IgD-negative memory B cell (primary cell): Measurements from ENCODE around the gene CD1D. TPM values are rescaled to one million over a fixed set of nuclear protein-coding genes. Genes with fewer than 3 reads are reported as not detected.
"Not testable (repeated sequence)": the region's sequence is repeated elsewhere in the genome, so short reads cannot be mapped to it uniquely, and the experiment has no call there.

ENCODE experiments used
- H3K27ac Mint-ChIP-seq, 3 donors: one replicate each; pipeline ENCODE4 v1.8.0; 2020 to 2022; ENCODE audit warnings: mild to moderate bottlenecking in 3 of 3, mixed read lengths in 3 of 3, moderate library complexity in 1 of 3
- H3K27me3 Mint-ChIP-seq: one replicate; pipeline ENCODE4 v1.8.0; 2021; ENCODE audit warnings: mixed read lengths
- H3K36me3 Mint-ChIP-seq: one replicate; pipeline ENCODE4 v1.8.0; 2020; ENCODE audit warnings: mild to moderate bottlenecking, mixed read lengths
- H3K4me1 Mint-ChIP-seq, 3 donors: one replicate each; pipeline ENCODE4 v1.8.0; 2020 to 2022; ENCODE audit warnings: mixed read lengths in 3 of 3, mild to moderate bottlenecking in 1 of 3
- H3K4me3 Mint-ChIP-seq, 4 donors: one replicate each; pipeline ENCODE4 v1.8.0; 2020 to 2022; ENCODE audit warnings: mild to moderate bottlenecking in 4 of 4, mixed read lengths in 4 of 4, moderate library complexity in 3 of 4
- H3K9me3 Mint-ChIP-seq, 3 donors: one replicate each; pipeline ENCODE4 v1.8.0; 2020 to 2021; ENCODE audit warnings: mixed read lengths in 3 of 3, mild to moderate bottlenecking in 1 of 3
- polyA plus RNA-seq: library from polyadenylated mRNA; unstranded; fragments of 300-500 nt; fragmentation: Illumina TruSeq; gene quantifications from one replicate; pipeline ENCODE4 v1.2.3, GENCODE V29; 2021

Gene CD1D
- polyA plus RNA-seq, 1 donor from 2014 or later, result 20.5 TPM

GRCh38 chr1:158154501-158154900 is 26.2 kb upstream of the CD1D start:
- H3K36me3 Mint-ChIP-seq, result no peaks in the 10 kb centered on the region

GRCh38 chr1:158155673-158156072 is 25.0 kb upstream of the CD1D start:
- H3K27ac Mint-ChIP-seq, result no peak overlapping the region
- peaks cover 20 to 31% (median 25%) of the 10 kb centered on the region in 3 donors for H3K4me1 Mint-ChIP-seq
- H3K9me3 Mint-ChIP-seq, result no peaks in the 10 kb centered on the region

More at GRCh38 chr1:158154501-158154900, 26.2 kb upstream of the CD1D start:
- peaks cover 28 to 37% (median 34%) of the 10 kb centered on the region in 3 donors for H3K4me1 Mint-ChIP-seq
- H3K4me3 Mint-ChIP-seq, result peak overlapping the region in 3 of 4 donors; percentile 25 to 78 (median 42)
- peak overlapping the region in 1 of 3 donors; percentile 28 for H3K27ac Mint-ChIP-seq
- H3K9me3 Mint-ChIP-seq, result no peaks in the 10 kb centered on the region
- H3K27me3 Mint-ChIP-seq, result no peaks in the 10 kb centered on the region

GRCh38 chr1:158159597-158159996 is 21.1 kb upstream of the CD1D start:
- H3K4me1 Mint-ChIP-seq, result peaks cover 31 to 52% (median 33%) of the 10 kb centered on the region in 3 donors
- peaks cover 4% of the 10 kb centered on the region for H3K27me3 Mint-ChIP-seq
- H3K9me3 Mint-ChIP-seq, result no peaks in the 10 kb centered on the region
- peaks cover 2% of the 10 kb centered on the region for H3K36me3 Mint-ChIP-seq
- no peak overlapping the region for H3K4me3 Mint-ChIP-seq
- H3K27ac Mint-ChIP-seq, result no peak overlapping the region

More at GRCh38 chr1:158155673-158156072, 25.0 kb upstream of the CD1D start:
- no peaks in the 10 kb centered on the region for H3K27me3 Mint-ChIP-seq
- no peaks in the 10 kb centered on the region for H3K36me3 Mint-ChIP-seq
- H3K4me3 Mint-ChIP-seq, result no peak overlapping the region

- Mint-ChIP-seq H3K9me3 (peaks cover 0 to 3% (median 2%) of the 10 kb centered on the region in 3 donors), H3K4me1 (peaks cover 29 to 54% (median 32%) of the 10 kb centered on the region in 3 donors), H3K27me3 (peaks cover 4% of the 10 kb centered on the region), H3K36me3 (peaks cover 2% of the 10 kb centered on the region), H3K4me3 (no peak overlapping the region), H3K27ac (no peak overlapping the region)
These were observed 19.2 kb upstream of the CD1D start for GRCh38 chr1:158161446-158161845.

DNA sequence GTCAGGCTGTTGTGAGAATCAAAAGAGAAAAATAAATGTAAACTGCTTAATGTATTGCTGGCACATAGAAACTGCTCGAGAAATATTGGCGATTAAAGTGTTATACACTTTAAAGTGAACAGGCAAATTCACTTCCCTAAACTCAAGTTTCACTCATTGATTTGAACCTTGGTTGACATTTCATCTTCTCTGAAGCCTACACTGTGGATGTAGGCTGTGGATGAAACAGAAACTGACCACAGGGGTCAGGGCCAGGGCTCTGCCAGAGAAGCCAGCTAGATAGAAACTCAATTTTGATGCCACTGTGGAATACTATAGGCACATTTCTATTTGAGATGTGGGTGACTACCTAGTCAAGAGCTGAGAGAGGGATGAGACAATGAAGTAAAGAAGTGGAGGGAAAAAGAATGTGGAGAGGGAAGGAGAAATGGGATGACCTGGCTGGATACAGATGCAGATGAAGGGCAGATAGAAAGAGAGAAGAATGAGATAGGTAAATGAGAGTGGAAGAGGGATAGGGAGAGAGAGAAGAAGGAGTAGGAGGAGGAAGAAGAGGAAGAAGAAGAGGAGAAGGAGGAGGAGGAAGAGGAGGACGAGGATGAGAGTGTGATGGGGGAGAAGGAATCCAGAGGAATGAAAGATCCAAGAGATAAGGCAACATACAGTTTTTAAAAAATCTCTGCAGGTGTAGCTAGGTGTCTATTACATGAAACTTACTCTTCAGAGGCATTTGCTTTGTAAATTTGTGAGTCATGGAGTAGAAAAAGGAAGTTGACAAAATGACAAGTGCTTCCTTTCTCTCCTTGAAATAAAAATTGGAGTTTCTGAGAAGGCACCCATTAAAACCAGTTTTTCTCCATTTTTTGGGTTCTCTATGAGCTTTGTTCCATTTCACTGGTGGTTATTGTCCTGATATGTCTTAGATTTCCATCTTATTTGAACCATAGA is 17.4 kb upstream of the CD1D start:
- H3K4me3 Mint-ChIP-seq, result peak overlapping the region; percentile 42 to 93 (median 71)

GRCh38 chr1:158169105-158169504 is 11.6 kb upstream of the CD1D start:
- Mint-ChIP-seq H3K4me3 (peak overlapping the region in 1 of 4 donors; percentile 83), H3K36me3 (peaks cover 4% of the 10 kb centered on the region), H3K27ac (no peak overlapping the region), H3K4me1 (peaks cover 7 to 17% (median 8%) of the 10 kb centered on the region in 3 donors), H3K9me3 (peaks cover 0 to 3% (median 2%) of the 10 kb centered on the region in 3 donors), H3K27me3 (no peaks in the 10 kb centered on the region)

More for the DNA sequence above, 17.4 kb upstream of the CD1D start:
- peaks cover 29 to 50% (median 32%) of the 10 kb centered on the region in 3 donors for H3K4me1 Mint-ChIP-seq
- peaks cover 0 to 3% (median 2%) of the 10 kb centered on the region in 3 donors for H3K9me3 Mint-ChIP-seq
- H3K27ac Mint-ChIP-seq, result peak overlapping the region; percentile 47 to 69 (median 68)
- peaks cover 4% of the 10 kb centered on the region for H3K27me3 Mint-ChIP-seq
- peaks cover 2% of the 10 kb centered on the region for H3K36me3 Mint-ChIP-seq

DNA sequence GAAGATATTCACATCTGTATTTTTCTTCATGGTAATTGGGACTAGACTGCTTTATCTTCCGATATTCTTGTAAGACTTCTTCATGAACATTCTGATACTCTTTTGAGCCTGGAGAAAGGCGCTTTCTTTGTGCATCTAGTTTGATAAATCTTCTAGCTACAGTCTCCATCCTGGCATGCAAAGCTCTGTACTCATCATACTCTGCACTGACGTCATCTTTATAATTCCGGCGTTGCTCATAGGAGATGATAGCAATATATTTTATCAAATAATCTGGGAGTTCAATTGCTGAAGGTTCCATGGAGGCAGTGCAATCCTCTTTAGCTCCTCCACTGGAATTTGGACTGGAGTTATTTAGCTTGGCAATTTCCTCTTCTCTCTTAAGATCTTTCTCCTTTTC is 4.8 kb upstream of the CD1D start:
- H3K27ac Mint-ChIP-seq, result peak overlapping the region; percentile 61 to 93 (median 73)
- not testable (repeated sequence) for H3K9me3 Mint-ChIP-seq, H3K27me3 Mint-ChIP-seq, H3K36me3 Mint-ChIP-seq
- peak overlapping the region; percentile 49 to 88 (median 78) for H3K4me3 Mint-ChIP-seq
- peaks cover 20 to 47% (median 38%) of the 10 kb centered on the region in 3 donors for H3K4me1 Mint-ChIP-seq

DNA sequence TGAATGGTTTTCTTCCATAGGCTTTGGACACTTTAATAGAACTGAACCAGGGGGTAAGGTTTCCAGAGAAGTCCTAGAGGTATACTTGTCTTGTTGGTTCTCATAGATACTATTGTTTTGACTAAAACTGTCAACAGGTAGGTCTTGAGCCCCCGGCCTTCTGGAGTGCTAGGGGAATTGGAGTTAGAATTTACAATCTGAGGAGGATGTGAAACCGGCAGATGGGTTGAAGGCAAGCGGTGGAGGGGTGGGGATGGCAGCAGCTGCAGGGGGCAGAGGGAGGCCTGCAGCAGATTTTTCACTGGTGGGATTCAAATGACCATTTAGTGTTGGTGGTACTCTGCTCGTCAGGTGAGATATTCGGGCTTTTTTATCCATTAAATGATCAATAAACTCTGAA is 4.3 kb upstream of the CD1D start:
- H3K27ac Mint-ChIP-seq, result peak overlapping the region; percentile 61 to 93 (median 73)
- peaks cover 20 to 47% (median 38%) of the 10 kb centered on the region in 3 donors for H3K4me1 Mint-ChIP-seq
- H3K4me3 Mint-ChIP-seq, result peak overlapping the region; percentile 49 to 88 (median 78)
- H3K27me3 Mint-ChIP-seq, result no peaks in the 10 kb centered on the region
- peaks cover 5% of the 10 kb centered on the region for H3K36me3 Mint-ChIP-seq
- H3K9me3 Mint-ChIP-seq, result no peaks in the 10 kb centered on the region

GRCh38 chr1:158176849-158177699 is 3.6 kb upstream of the CD1D start:
- not testable (repeated sequence) for H3K36me3 Mint-ChIP-seq, H3K27me3 Mint-ChIP-seq, H3K9me3 Mint-ChIP-seq
- H3K4me1 Mint-ChIP-seq, result peaks cover 20 to 53% (median 41%) of the 10 kb centered on the region in 3 donors
- H3K4me3 Mint-ChIP-seq, result peak overlapping the region; percentile 70 to 88 (median 86)
- peak overlapping the region; percentile 61 to 93 (median 73) for H3K27ac Mint-ChIP-seq

DNA sequence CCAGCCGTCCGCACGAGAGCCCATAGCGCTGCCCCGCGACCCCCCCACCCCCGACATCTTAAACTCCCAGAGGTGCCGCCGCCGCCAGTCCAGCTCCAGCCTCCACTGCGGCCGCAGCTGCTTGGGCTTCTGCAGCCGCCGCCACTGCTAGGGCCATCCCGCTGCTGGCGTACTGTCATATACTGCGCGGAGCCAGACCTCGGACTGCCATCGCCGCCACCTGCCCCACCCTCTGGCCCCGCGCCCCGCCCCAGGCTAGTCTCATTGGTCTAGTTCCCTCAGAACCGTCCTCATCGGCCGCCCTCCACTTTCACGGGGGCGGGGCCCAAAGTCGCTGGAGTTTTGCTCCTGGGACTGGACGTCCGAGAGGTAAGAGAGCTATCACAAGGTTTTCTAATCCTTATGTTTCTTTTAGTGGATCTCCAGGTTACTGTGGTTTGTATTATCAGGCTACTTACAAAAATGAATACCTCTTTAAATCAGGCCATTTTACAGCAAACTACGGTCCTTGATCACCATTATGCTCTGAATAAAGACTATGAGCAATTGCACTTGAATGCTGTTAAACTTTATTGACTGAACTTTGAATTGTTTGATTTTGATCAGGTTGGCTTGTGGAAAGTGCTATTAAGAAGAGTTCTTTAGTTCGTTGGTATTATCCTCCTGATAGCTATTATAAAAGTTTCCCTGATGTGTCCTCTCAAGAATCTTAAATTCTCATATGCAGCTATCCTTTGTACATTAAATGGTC is 2.8 kb upstream of the CD1D start:
- no peaks in the 10 kb centered on the region for H3K9me3 Mint-ChIP-seq
- H3K4me3 Mint-ChIP-seq, result peak overlapping the region; percentile 70 to 88 (median 86)
- H3K27ac Mint-ChIP-seq, result peak overlapping the region; percentile 61 to 94 (median 73)
- H3K4me1 Mint-ChIP-seq, result peaks cover 20 to 56% (median 46%) of the 10 kb centered on the region in 3 donors
- peaks cover 5% of the 10 kb centered on the region for H3K36me3 Mint-ChIP-seq
- H3K27me3 Mint-ChIP-seq, result peaks cover 1% of the 10 kb centered on the region

GRCh38 chr1:158179301-158180041 is 1.2 kb upstream of the CD1D start:
- H3K4me1 Mint-ChIP-seq, result peaks cover 20 to 58% (median 55%) of the 10 kb centered on the region in 3 donors
- peak overlapping the region; percentile 42 to 97 (median 94) for H3K27ac Mint-ChIP-seq
- H3K36me3 Mint-ChIP-seq, result peaks cover 6% of the 10 kb centered on the region
- H3K9me3 Mint-ChIP-seq, result no peaks in the 10 kb centered on the region
- peak overlapping the region; percentile 81 to 94 (median 90) for H3K4me3 Mint-ChIP-seq
- H3K27me3 Mint-ChIP-seq, result peaks cover 1% of the 10 kb centered on the region

GRCh38 chr1:158181577-158181922 is 855 bp downstream of the CD1D start:
- Mint-ChIP-seq H3K4me1 (peaks cover 13 to 49% (median 47%) of the 10 kb centered on the region in 3 donors), H3K27ac (peak overlapping the region; percentile 42 to 97 (median 94)), H3K9me3 (no peaks in the 10 kb centered on the region), H3K4me3 (peak overlapping the region; percentile 81 to 94 (median 90)), H3K27me3 (peaks cover 1% of the 10 kb centered on the region), H3K36me3 (peaks cover 5% of the 10 kb centered on the region)

- peaks cover 1% of the 10 kb centered on the region for H3K27me3 Mint-ChIP-seq
- peaks cover 0 to 22% (median 15%) of the 10 kb centered on the region in 3 donors for H3K4me1 Mint-ChIP-seq
- no peaks in the 10 kb centered on the region for H3K9me3 Mint-ChIP-seq
- H3K4me3 Mint-ChIP-seq, result no peak overlapping the region
- H3K36me3 Mint-ChIP-seq, result peaks cover 6% of the 10 kb centered on the region
- H3K27ac Mint-ChIP-seq, result no peak overlapping the region
These were observed 5.1 kb downstream of the CD1D start for GRCh38 chr1:158185770-158186169.
